CD4-positive, CD25-positive, alpha-beta regulatory T cell (primary cell): ENCODE results near the gene APOO. TPM values are rescaled to one million over a fixed set of nuclear protein-coding genes. Genes with fewer than 3 reads are reported as not detected.

Experiments used
- ATAC-seq, 2 donors: fragments of 150-1000 bp; cut with Tn5 transposase; one replicate each; pipeline ENCODE4 v1.10.0; 2021; ENCODE audit warnings: low read depth in 2 of 2, moderate number of reproducible peaks in 2 of 2, moderate library complexity in 1 of 2
- DNase-seq, 3 donors: peaks; one replicate each; pipeline versions ENCODE4 v3.0.0 to v3.0.0-alpha.2; 2012 to 2022; ENCODE audit warnings: mixed read lengths in 1 of 3
- H3K27ac ChIP-seq: one replicate; pipeline ENCODE4 v1.7.0; 2013; ENCODE audit warnings: mild to moderate bottlenecking, low read length; ENCODE audit not compliant: insufficient read depth, poor library complexity, severe bottlenecking
- H3K27me3 ChIP-seq: one replicate; pipeline ENCODE4 v1.7.0; 2013; ENCODE audit warnings: low read length; ENCODE audit not compliant: control insufficient read depth, insufficient read depth
- H3K36me3 ChIP-seq: one replicate; pipeline ENCODE4 v1.7.0; 2013; ENCODE audit warnings: mild to moderate bottlenecking, low read length, moderate library complexity; ENCODE audit not compliant: control insufficient read depth, insufficient read depth
- H3K4me1 ChIP-seq: 2 replicates; pipeline ENCODE4 v1.7.0; 2013; ENCODE audit warnings: mild to moderate bottlenecking, low read length; ENCODE audit not compliant: insufficient read depth, control insufficient read depth, poor library complexity, severe bottlenecking
- H3K4me3 ChIP-seq: one replicate; pipeline ENCODE4 v1.7.0; 2013; ENCODE audit warnings: low read depth, mild to moderate bottlenecking, low read length, moderate library complexity
- H3K9me3 ChIP-seq, 2 experiments: 1 replicate in 1 of 2; 2 replicates in 1 of 2; pipeline ENCODE4 v1.7.0; 2013; ENCODE audit warnings: low read length in 2 of 2, mild to moderate bottlenecking in 1 of 2, moderate library complexity in 1 of 2; ENCODE audit not compliant: control insufficient read depth in 2 of 2
- H3K27ac Mint-ChIP-seq, 3 donors: one replicate each; pipeline ENCODE4 v1.8.0; 2020 to 2022; ENCODE audit warnings: mild to moderate bottlenecking in 3 of 3, mixed read lengths in 3 of 3, moderate library complexity in 2 of 3
- H3K27me3 Mint-ChIP-seq: one replicate; pipeline ENCODE4 v1.8.0; 2022; ENCODE audit warnings: mild to moderate bottlenecking, mixed read lengths
- H3K36me3 Mint-ChIP-seq: one replicate; pipeline ENCODE4 v1.8.0; 2020; ENCODE audit warnings: mixed read lengths
- H3K4me1 Mint-ChIP-seq, 4 donors: one replicate each; pipeline ENCODE4 v1.8.0; 2020 to 2022; ENCODE audit warnings: mixed read lengths in 4 of 4, mild to moderate bottlenecking in 1 of 4
- H3K4me3 Mint-ChIP-seq, 4 donors: one replicate each; pipeline ENCODE4 v1.8.0; 2020 to 2022; ENCODE audit warnings: mild to moderate bottlenecking in 4 of 4, mixed read lengths in 4 of 4, moderate library complexity in 3 of 4
- H3K9me3 Mint-ChIP-seq, 7 donors: one replicate each; pipeline ENCODE4 v1.8.0; 2020 to 2022; ENCODE audit warnings: mixed read lengths in 7 of 7, mild to moderate bottlenecking in 3 of 7, moderate library complexity in 2 of 7
- polyA plus RNA-seq, 4 donors: library from polyadenylated mRNA; unstranded; fragments of 300-500 nt; fragmentation: Illumina TruSeq; gene quantifications; one replicate each; pipeline ENCODE4 v1.2.3, GENCODE V29; 2021
- total RNA-seq: library from RNA; stranded (reverse); gene quantifications from one replicate; pipeline ENCODE4 v1.2.3, GENCODE V29; 2022

The APOO gene
- total and polyA plus RNA-seq, 5 donors from 2014 or later = 13.5 to 20.9 (median 14.4) TPM

- H3K9me3 ChIP-seq = no peaks in the 10 kb centered on the region
- no peaks in the 10 kb centered on the region for H3K36me3 ChIP-seq
- Mint-ChIP-seq H3K9me3 (no peaks in the 10 kb centered on the region), H3K4me3 (no peak overlapping the region), H3K27me3 (no peaks in the 10 kb centered on the region), H3K4me1 (peaks cover 0 to 2% (median 0%) of the 10 kb centered on the region in 4 donors), H3K27ac (no peak overlapping the region), H3K36me3 (no peaks in the 10 kb centered on the region)
- H3K4me1 ChIP-seq = no peaks in the 10 kb centered on the region
- ATAC-seq (no peak), DNase-seq (no peak)
- H3K4me3 ChIP-seq = no peak overlapping the region
- H3K27me3 ChIP-seq = no peaks in the 10 kb centered on the region
- H3K27ac ChIP-seq = no peak overlapping the region
Observed at GRCh38 chrX:23841847-23842522, 65.8 kb downstream of the APOO start.

- H3K27me3 Mint-ChIP-seq = no peaks in the 10 kb centered on the region
- no peaks in the 10 kb centered on the region for H3K9me3 ChIP-seq
- no peak overlapping the region for H3K27ac ChIP-seq
- no peak overlapping the region for H3K4me3 Mint-ChIP-seq
- H3K27ac Mint-ChIP-seq = no peak overlapping the region
- no peaks in the 10 kb centered on the region for H3K9me3 Mint-ChIP-seq
- H3K4me1 ChIP-seq = no peaks in the 10 kb centered on the region
- no peaks in the 10 kb centered on the region for H3K36me3 Mint-ChIP-seq
- no peak for DNase-seq
- H3K4me3 ChIP-seq = no peak overlapping the region
- no peaks in the 10 kb centered on the region for H3K27me3 ChIP-seq
- peaks cover 0 to 2% (median 0%) of the 10 kb centered on the region in 4 donors for H3K4me1 Mint-ChIP-seq
- H3K36me3 ChIP-seq = no peaks in the 10 kb centered on the region
- ATAC-seq = no peak
Observed at GRCh38 chrX:23840674-23841073, 67.1 kb downstream of the APOO start.

GRCh38 chrX:23838953-23839352 is 68.8 kb downstream of the APOO start:
- no peaks in the 10 kb centered on the region for H3K4me1 ChIP-seq
- DNase-seq (no peak), ATAC-seq (no peak)
- H3K4me1 Mint-ChIP-seq = no peaks in the 10 kb centered on the region
- no peak overlapping the region for H3K4me3 ChIP-seq
- no peak overlapping the region for H3K27ac ChIP-seq
- no peaks in the 10 kb centered on the region for H3K36me3 Mint-ChIP-seq
- H3K27me3 ChIP-seq = no peaks in the 10 kb centered on the region
- no peak overlapping the region for H3K27ac Mint-ChIP-seq
- H3K27me3 Mint-ChIP-seq = no peaks in the 10 kb centered on the region
- no peaks in the 10 kb centered on the region for H3K9me3 ChIP-seq
- H3K9me3 Mint-ChIP-seq = no peaks in the 10 kb centered on the region
- no peaks in the 10 kb centered on the region for H3K36me3 ChIP-seq
- H3K4me3 Mint-ChIP-seq = no peak overlapping the region

GRCh38 chrX:23832721-23833120 is 75.0 kb downstream of the APOO start:
- Mint-ChIP-seq H3K4me1 (no peaks in the 10 kb centered on the region), H3K9me3 (no peaks in the 10 kb centered on the region), H3K36me3 (no peaks in the 10 kb centered on the region), H3K27ac (no peak overlapping the region), H3K27me3 (no peaks in the 10 kb centered on the region), H3K4me3 (no peak overlapping the region)
- Histone ChIP-seq H3K27me3 (no peaks in the 10 kb centered on the region), H3K4me1 (no peaks in the 10 kb centered on the region), H3K27ac (no peak overlapping the region), H3K36me3 (no peaks in the 10 kb centered on the region), H3K4me3 (no peak overlapping the region), H3K9me3 (no peaks in the 10 kb centered on the region)
- DNase-seq = no peak
- ATAC-seq = no peak

GRCh38 chrX:23828881-23829280 is 78.9 kb downstream of the APOO start:
- H3K36me3 Mint-ChIP-seq = no peaks in the 10 kb centered on the region
- H3K4me1 Mint-ChIP-seq = no peaks in the 10 kb centered on the region
- DNase-seq = no peak
- no peaks in the 10 kb centered on the region for H3K36me3 ChIP-seq
- no peak overlapping the region for H3K27ac Mint-ChIP-seq
- no peak overlapping the region for H3K27ac ChIP-seq
- H3K4me3 Mint-ChIP-seq = no peak overlapping the region
- no peaks in the 10 kb centered on the region for H3K4me1 ChIP-seq
- no peaks in the 10 kb centered on the region for H3K27me3 ChIP-seq
- H3K4me3 ChIP-seq = no peak overlapping the region
- ATAC-seq = no peak
- H3K9me3 ChIP-seq = no peaks in the 10 kb centered on the region
- H3K9me3 Mint-ChIP-seq = no peaks in the 10 kb centered on the region
- H3K27me3 Mint-ChIP-seq = no peaks in the 10 kb centered on the region

- no peak for ATAC-seq
- H3K4me3 Mint-ChIP-seq = no peak overlapping the region
- no peaks in the 10 kb centered on the region for H3K27me3 Mint-ChIP-seq
Observed at GRCh38 chrX:23826653-23827052, 81.1 kb downstream of the APOO start.

GRCh38 chrX:23826216-23826615 is 81.5 kb downstream of the APOO start:
- H3K27ac Mint-ChIP-seq = no peak overlapping the region
- H3K27me3 Mint-ChIP-seq = no peaks in the 10 kb centered on the region
- Histone ChIP-seq H3K27me3 (no peaks in the 10 kb centered on the region), H3K4me3 (no peak overlapping the region), H3K4me1 (no peaks in the 10 kb centered on the region), H3K36me3 (no peaks in the 10 kb centered on the region), H3K9me3 (no peaks in the 10 kb centered on the region), H3K27ac (no peak overlapping the region)
- no peaks in the 10 kb centered on the region for H3K9me3 Mint-ChIP-seq
- ATAC-seq (no peak), DNase-seq (no peak)
- no peak overlapping the region for H3K4me3 Mint-ChIP-seq
- H3K4me1 Mint-ChIP-seq = no peaks in the 10 kb centered on the region
- no peaks in the 10 kb centered on the region for H3K36me3 Mint-ChIP-seq

More at GRCh38 chrX:23826653-23827052, 81.1 kb downstream of the APOO start:
- no peaks in the 10 kb centered on the region for H3K4me1 ChIP-seq
- no peaks in the 10 kb centered on the region for H3K36me3 Mint-ChIP-seq
- H3K4me1 Mint-ChIP-seq = no peaks in the 10 kb centered on the region
- H3K4me3 ChIP-seq = no peak overlapping the region
- H3K36me3 ChIP-seq = no peaks in the 10 kb centered on the region
- no peaks in the 10 kb centered on the region for H3K9me3 ChIP-seq
- H3K27ac ChIP-seq = no peak overlapping the region
- no peak for DNase-seq
- H3K9me3 Mint-ChIP-seq = no peaks in the 10 kb centered on the region
- no peaks in the 10 kb centered on the region for H3K27me3 ChIP-seq
- no peak overlapping the region for H3K27ac Mint-ChIP-seq

- Histone ChIP-seq H3K36me3 (no peaks in the 10 kb centered on the region), H3K4me1 (no peaks in the 10 kb centered on the region), H3K9me3 (no peaks in the 10 kb centered on the region), H3K4me3 (no peak overlapping the region), H3K27ac (no peak overlapping the region), H3K27me3 (no peaks in the 10 kb centered on the region)
- no peaks in the 10 kb centered on the region for H3K27me3 Mint-ChIP-seq
- no peaks in the 10 kb centered on the region for H3K4me1 Mint-ChIP-seq
- ATAC-seq (no peak), DNase-seq (no peak)
- H3K36me3 Mint-ChIP-seq = no peaks in the 10 kb centered on the region
- H3K9me3 Mint-ChIP-seq = no peaks in the 10 kb centered on the region
- no peak overlapping the region for H3K27ac Mint-ChIP-seq
- H3K4me3 Mint-ChIP-seq = no peak overlapping the region
Observed at GRCh38 chrX:23825675-23826074, 82.1 kb downstream of the APOO start.
